Brain microvascular endothelial cell (primary cell): Measurements from ENCODE around the gene OR13D1.
"Not testable (repeated sequence)": the region's sequence is repeated elsewhere in the genome, so short reads cannot be mapped to it uniquely, and the experiment has no call there.

ENCODE experiments used
- DNase-seq: peaks from one replicate; pipeline ENCODE4 v3.0.0-alpha.2; 2020
- H3K27ac ChIP-seq: fragments of 250-450 bp; sonication (Bioruptor Pico); 2 replicates; pipeline ENCODE4 v1.5.1; 2020; ENCODE audit warnings: mild to moderate bottlenecking, moderate library complexity
- H3K27me3 ChIP-seq: fragments of 250-450 bp; sonication (Bioruptor Pico); replicated peaks from 2 replicates; pipeline ENCODE4 v1.5.1; 2020; ENCODE audit warnings: mild to moderate bottlenecking
- H3K36me3 ChIP-seq: fragments of 250-450 bp; sonication (Bioruptor Pico); replicated peaks from 2 replicates; pipeline ENCODE4 v1.5.1; 2020; ENCODE audit warnings: mild to moderate bottlenecking
- H3K4me3 ChIP-seq: 2 replicates; pipeline ENCODE4 v1.5.1; 2011; ENCODE audit warnings: low read depth, mild to moderate bottlenecking, control low read depth, low read length, moderate library complexity
- CTCF ChIP-seq: IDR thresholded peaks from 2 replicates; pipeline ENCODE4 v1.5.1; 2011; ENCODE audit warnings: low read depth, mild to moderate bottlenecking, moderate library complexity, low read length, control low read depth, inconsistent platforms; ENCODE audit errors: missing control alignments
- in situ Hi-C: cut with HindIII; loops from 2 replicates; pipeline ENCODE4 v1.10.0; 2017; ENCODE audit warnings: low sequenced_read_pairs, low pct_ligation_motif_present

OR13D1 gene

GRCh38 chr9:104694218-104694617 is at the start of gene OR13D1:
TSS of gene OR13D1 (plus strand) at chr9:104694518. CDS start at chr9:104694518, 0 bp downstream.
- Histone ChIP-seq H3K36me3 (no peaks in the 10 kb centered on the region), H3K4me3 (no peak within 1 kb of the TSS), H3K27ac (no peak within 1 kb of the TSS), H3K27me3 (no peaks in the 10 kb centered on the region)
- in situ Hi-C loops, result no loop called here
- DNase-seq, result no peak
- no peak for TF ChIP-seq CTCF

- in situ Hi-C loops, result no loop called here
Measured at GRCh38 chr9:104658496-104659195, 35.7 kb upstream of the OR13D1 start.

GRCh38 chr9:104675611-104676010 is 18.7 kb upstream of the OR13D1 start:
- Histone ChIP-seq H3K27me3 (no peaks in the 10 kb centered on the region), H3K4me3 (no peak overlapping the region), H3K27ac (no peak overlapping the region), H3K36me3 (no peaks in the 10 kb centered on the region)
- no peak for TF ChIP-seq CTCF
- in situ Hi-C loops, result no loop called here
- no peak for DNase-seq

More at GRCh38 chr9:104658496-104659195, 35.7 kb upstream of the OR13D1 start:
- Histone ChIP-seq H3K4me3 (no peak overlapping the region), H3K27me3 (no peaks in the 10 kb centered on the region), H3K27ac (no peak overlapping the region), H3K36me3 (no peaks in the 10 kb centered on the region)
- DNase-seq, result no peak
- TF ChIP-seq CTCF, result no peak

GRCh38 chr9:104682642-104683041 is 11.7 kb upstream of the OR13D1 start:
- peak; percentile 16 for DNase-seq
- in situ Hi-C loops, result no loop called here
- Histone ChIP-seq H3K27me3 (no peaks in the 10 kb centered on the region), H3K36me3 (no peaks in the 10 kb centered on the region), H3K4me3 (no peak overlapping the region), H3K27ac (no peak overlapping the region)
- peak; percentile 43 for TF ChIP-seq CTCF

- no peak for TF ChIP-seq CTCF
- Histone ChIP-seq H3K36me3 (no peaks in the 10 kb centered on the region), H3K27me3 (no peaks in the 10 kb centered on the region), H3K27ac (no peak overlapping the region), H3K4me3 (no peak overlapping the region)
- in situ Hi-C loops, result no loop called here
- no peak for DNase-seq
Measured at GRCh38 chr9:104686081-104686480, 8.2 kb upstream of the OR13D1 start.

- in situ Hi-C loops, result no loop called here
- no peak for DNase-seq
- Histone ChIP-seq H3K36me3 (no peaks in the 10 kb centered on the region), H3K27ac (no peak overlapping the region), H3K27me3 (no peaks in the 10 kb centered on the region), H3K4me3 (no peak overlapping the region)
- TF ChIP-seq CTCF, result no peak
Measured at GRCh38 chr9:104700306-104700705, 6.0 kb downstream of the OR13D1 start.

- in situ Hi-C loops, DNase-seq, H3K27me3 ChIP-seq, H3K4me3 ChIP-seq, H3K27ac ChIP-seq, H3K36me3 ChIP-seq: not testable (repeated sequence)
Measured at GRCh38 chr9:104708737-104709136, 14.4 kb downstream of the OR13D1 start.
